Colonic mucosa (tissue), 4 donors: ENCODE results near the gene TULP4. TPM values are rescaled to one million over a fixed set of nuclear protein-coding genes. Genes with fewer than 3 reads are reported as not detected.
"Not testable (repeated sequence)": the region's sequence is repeated elsewhere in the genome, so short reads cannot be mapped to it uniquely, and the experiment has no call there.

Experiments used
- DNase-seq: peaks from one replicate; pipeline ENCODE4 v3.0.0-alpha.2; 2020
- H3K27ac ChIP-seq: fragments of 200-600 bp; one replicate; pipeline ENCODE4 v1.8.0; 2021
- H3K27me3 ChIP-seq: fragments of 200-600 bp; one replicate; pipeline ENCODE4 v1.8.0; 2021
- H3K36me3 ChIP-seq: fragments of 200-600 bp; one replicate; pipeline ENCODE4 v1.8.0; 2021
- H3K4me1 ChIP-seq: fragments of 200-600 bp; one replicate; pipeline ENCODE4 v1.8.0; 2021; ENCODE audit warnings: mild to moderate bottlenecking
- H3K4me3 ChIP-seq: fragments of 200-600 bp; one replicate; pipeline ENCODE4 v1.8.0; 2021
- H3K9ac ChIP-seq, 2 donors: one replicate each; pipeline ENCODE4 v1.7.0; 2013; ENCODE audit warnings: control low read depth in 2 of 2, low read depth in 2 of 2, low read length in 2 of 2
- H3K9me3 ChIP-seq: fragments of 200-600 bp; one replicate; pipeline ENCODE4 v1.8.0; 2021
- CTCF ChIP-seq: fragments of 200-600 bp; IDR thresholded peaks from one replicate; pipeline ENCODE4 v1.8.0; 2022; ENCODE audit warnings: antibody characterized with exemption, mild to moderate bottlenecking
- intact Hi-C: fragments of 100-400 bp; cut with DNase I; formaldehyde crosslinking; loops from one replicate; pipeline ENCODE4 v1.14.1; 2022
- total RNA-seq, 2 donors: library from RNA; stranded (reverse); fragmentation: NEBNext Ultra II Directional in 1 of 2; extraction: Animal tissue kit (Norgen Biotek cat#: 25700) in 1 of 2; gene quantifications; one replicate each; pipeline ENCODE4 v1.2.1, GENCODE V29; 2021
- donor health status: healthy.
- donor health status: DM: no; HTN: no; CAD: no.
- donor health status: DM: no; HTN: no; CAD: no.

The TULP4 gene
- total RNA-seq, 2 donors from 2014 or later, result 63.1 to 68.0 TPM

- Histone ChIP-seq H3K36me3 (no peaks in the 10 kb centered on the region), H3K27me3 (no peaks in the 10 kb centered on the region), H3K9me3 (no peaks in the 10 kb centered on the region), H3K27ac (no peak overlapping the region), H3K4me3 (no peak overlapping the region), H3K4me1 (peaks cover 3% of the 10 kb centered on the region), H3K9ac (no peak overlapping the region)
- no peak for DNase-seq
- no peak for TF ChIP-seq CTCF
- intact Hi-C loops, result no loop called here
Observed at GRCh38 chr6:158334534-158334933, 22.3 kb downstream of the TULP4 start.

- H3K27me3 ChIP-seq, result no peaks in the 10 kb centered on the region
- no peak overlapping the region for H3K9ac ChIP-seq
- no peak overlapping the region for H3K4me3 ChIP-seq
- no peak for DNase-seq
- H3K27ac ChIP-seq, result no peak overlapping the region
- H3K4me1 ChIP-seq, result peaks cover 3% of the 10 kb centered on the region
- intact Hi-C loops, result no loop called here
- no peaks in the 10 kb centered on the region for H3K36me3 ChIP-seq
- no peak for TF ChIP-seq CTCF
- no peaks in the 10 kb centered on the region for H3K9me3 ChIP-seq
Observed at GRCh38 chr6:158337332-158337731, 25.1 kb downstream of the TULP4 start.

GRCh38 chr6:158338311-158339112, 26.2 kb downstream of the TULP4 start:
- Histone ChIP-seq H3K4me1 (peaks cover 3% of the 10 kb centered on the region), H3K4me3 (no peak overlapping the region), H3K36me3 (no peaks in the 10 kb centered on the region), H3K9me3 (no peaks in the 10 kb centered on the region), H3K27me3 (no peaks in the 10 kb centered on the region), H3K27ac (no peak overlapping the region), H3K9ac (no peak overlapping the region)
- no peak for DNase-seq
- intact Hi-C loops, result no loop called here
- no peak for TF ChIP-seq CTCF

GRCh38 chr6:158339197-158339596, 26.9 kb downstream of the TULP4 start:
- intact Hi-C loops, H3K27me3 ChIP-seq, H3K9ac ChIP-seq, H3K4me3 ChIP-seq, DNase-seq, H3K36me3 ChIP-seq, H3K9me3 ChIP-seq, H3K27ac ChIP-seq, H3K4me1 ChIP-seq: not testable (repeated sequence)

- no peak overlapping the region for H3K9ac ChIP-seq
- H3K4me1 ChIP-seq, result peaks cover 3% of the 10 kb centered on the region
- TF ChIP-seq CTCF, result no peak
- no peaks in the 10 kb centered on the region for H3K27me3 ChIP-seq
- H3K27ac ChIP-seq, result no peak overlapping the region
- DNase-seq, result no peak
- no peak overlapping the region for H3K4me3 ChIP-seq
- H3K36me3 ChIP-seq, result no peaks in the 10 kb centered on the region
- intact Hi-C loops, result no loop called here
- H3K9me3 ChIP-seq, result no peaks in the 10 kb centered on the region
Observed at GRCh38 chr6:158340252-158340651, 28.0 kb downstream of the TULP4 start.

GRCh38 chr6:158344534-158344933, 32.3 kb downstream of the TULP4 start:
- Histone ChIP-seq H3K27me3 (no peaks in the 10 kb centered on the region), H3K4me3 (no peak overlapping the region), H3K9me3 (no peaks in the 10 kb centered on the region), H3K36me3 (no peaks in the 10 kb centered on the region), H3K4me1 (no peaks in the 10 kb centered on the region), H3K27ac (no peak overlapping the region), H3K9ac (no peak overlapping the region)
- DNase-seq, result no peak
- TF ChIP-seq CTCF, result no peak
- intact Hi-C loops, result no loop called here

GRCh38 chr6:158345444-158345843, 33.2 kb downstream of the TULP4 start:
- H3K9me3 ChIP-seq, H3K4me1 ChIP-seq, H3K27me3 ChIP-seq, H3K27ac ChIP-seq, intact Hi-C loops, DNase-seq, H3K9ac ChIP-seq, H3K36me3 ChIP-seq, H3K4me3 ChIP-seq: not testable (repeated sequence)
